ENCODE data around the gene CAGE1.

- TF ChIP-seq, protein P1, sequence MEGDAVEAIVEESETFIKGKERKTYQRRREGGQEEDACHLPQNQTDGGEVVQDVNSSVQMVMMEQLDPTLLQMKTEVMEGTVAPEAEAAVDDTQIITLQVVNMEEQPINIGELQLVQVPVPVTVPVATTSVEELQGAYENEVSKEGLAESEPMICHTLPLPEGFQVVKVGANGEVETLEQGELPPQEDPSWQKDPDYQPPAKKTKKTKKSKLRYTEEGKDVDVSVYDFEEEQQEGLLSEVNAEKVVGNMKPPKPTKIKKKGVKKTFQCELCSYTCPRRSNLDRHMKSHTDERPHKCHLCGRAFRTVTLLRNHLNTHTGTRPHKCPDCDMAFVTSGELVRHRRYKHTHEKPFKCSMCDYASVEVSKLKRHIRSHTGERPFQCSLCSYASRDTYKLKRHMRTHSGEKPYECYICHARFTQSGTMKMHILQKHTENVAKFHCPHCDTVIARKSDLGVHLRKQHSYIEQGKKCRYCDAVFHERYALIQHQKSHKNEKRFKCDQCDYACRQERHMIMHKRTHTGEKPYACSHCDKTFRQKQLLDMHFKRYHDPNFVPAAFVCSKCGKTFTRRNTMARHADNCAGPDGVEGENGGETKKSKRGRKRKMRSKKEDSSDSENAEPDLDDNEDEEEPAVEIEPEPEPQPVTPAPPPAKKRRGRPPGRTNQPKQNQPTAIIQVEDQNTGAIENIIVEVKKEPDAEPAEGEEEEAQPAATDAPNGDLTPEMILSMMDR (optimal IDR thresholded peaks at IDR 0.05 in 1 of 3, IDR thresholded peaks at IDR 0.05 in 1 of 3, conservative IDR thresholded peaks at IDR 0.05 in 1 of 3; ENCODE audit: extremely low read depth in 1 of 3, insufficient read depth in 2 of 3, low read length in 3 of 3) = no peak
- no peak for TF ChIP-seq EZH2 (IDR thresholded peaks at IDR 0.05; ENCODE audit: low read length)
These were observed 78.4 kb downstream of the CAGE1 start for GRCh38 chr6:7311176-7311575.

Measured in keratinocyte (primary cell).